Heart left ventricle (tissue), 16 donors: ENCODE measurements around the gene CEP83. TPM values are rescaled to one million over a fixed set of nuclear protein-coding genes. Genes with fewer than 3 reads are reported as not detected.
"Not testable (repeated sequence)": the region's sequence is repeated elsewhere in the genome, so short reads cannot be mapped to it uniquely, and the experiment has no call there.

Experiments
- ATAC-seq, 4 donors: fragments of 200-7000 bp; cut with Tn5 transposase; one replicate each; pipeline ENCODE4 v1.9.1; 2020 to 2022; ENCODE audit warnings: moderate library complexity in 4 of 4, mild to moderate bottlenecking in 3 of 4, moderate number of reproducible peaks in 1 of 4
- DNase-seq, 5 donors: peaks; one replicate each; pipeline ENCODE4 v3.0.0-alpha.2; 2020
- H3K27ac ChIP-seq, 12 donors: fragments of 200-600 bp; sonication (generic) in 4 of 12; one replicate each; pipeline versions ENCODE4 v1.5.0 to v1.8.0; 2016 to 2022; ENCODE audit warnings: mild to moderate bottlenecking in 2 of 12
- H3K27me3 ChIP-seq, 9 donors: fragments of 200-600 bp; sonication (generic) in 2 of 9; one replicate each; pipeline versions ENCODE4 v1.5.1 to v1.8.0; 2016 to 2022; ENCODE audit warnings: mild to moderate bottlenecking in 3 of 9
- H3K36me3 ChIP-seq, 9 donors: fragments of 200-600 bp; sonication (generic) in 2 of 9; one replicate each; pipeline versions ENCODE4 v1.5.0 to v1.8.0; 2018 to 2022; ENCODE audit warnings: mild to moderate bottlenecking in 2 of 9
- H3K4me1 ChIP-seq, 12 donors: fragments of 200-600 bp; sonication (generic) in 4 of 12; one replicate each; pipeline versions ENCODE4 v1.5.0 to v1.8.0; 2016 to 2022; ENCODE audit warnings: mild to moderate bottlenecking in 3 of 12
- H3K4me3 ChIP-seq, 12 donors: fragments of 200-600 bp; sonication (generic) in 4 of 12; one replicate each; pipeline versions ENCODE4 v1.5.0 to v1.8.0; 2017 to 2022; ENCODE audit warnings: mild to moderate bottlenecking in 9 of 12, moderate library complexity in 4 of 12
- H3K9me3 ChIP-seq, 12 donors: fragments of 200-600 bp; sonication (generic) in 4 of 12; one replicate each; pipeline versions ENCODE4 v1.5.0 to v1.8.0; 2016 to 2022; ENCODE audit warnings: mild to moderate bottlenecking in 1 of 12
- CTCF ChIP-seq, 12 donors: fragments of 200-600 bp; sonication (generic) in 4 of 12; IDR thresholded peaks; one replicate each; pipeline versions ENCODE4 v1.5.0 to v1.8.0; 2018 to 2022; ENCODE audit warnings: antibody characterized with exemption in 12 of 12, mild to moderate bottlenecking in 5 of 12
- POLR2A ChIP-seq, 2 donors: fragments of 450-650 bp; IDR thresholded peaks; one replicate each; pipeline ENCODE4 v1.6.1; 2017; ENCODE audit warnings: antibody characterized with exemption in 2 of 2, mild to moderate bottlenecking in 2 of 2, moderate library complexity in 2 of 2
- WGBS, 4 donors: extraction: QIAGEN DNeasy Blood & Tissue Kit in 2 of 4; methylation state at CpG; one replicate each; pipeline versions ENCODE4 v1.1.5 to v1.1.7; 2013 to 2018; 5-methylcytosine and 5-hydroxymethylcytosine counted together
- intact Hi-C, 10 donors: fragments of 100-400 bp; cut with DNase I; formaldehyde crosslinking; loops; one replicate each; pipeline versions ENCODE4 v1.11.1 to v1.14.2; 2022
- polyA plus RNA-seq, 2 donors: library from polyadenylated mRNA; stranded (reverse); fragments of 200-250 nt; gene quantifications; one replicate each; pipeline ENCODE4 v1.2.3, GENCODE V29; 2013
- total RNA-seq, 9 donors: library from RNA; depleted of rRNA in 2 of 9; stranded (reverse); fragments of >200 nt in 2 of 9; fragmentation: NEBNext Ultra II Directional in 3 of 9; extraction: Animal tissue kit (Norgen Biotek cat#: 25700) in 3 of 9; gene quantifications; one replicate each; pipeline versions ENCODE4 v1.1.0 to v1.2.4, GENCODE V29; 2016 to 2023
- donor health status: ischemic (EF 13 %, LVEDD 7.1; RV severe dilation, severe dysfunction).
- donor health status: healthy with polysubstance abuse.
- donor health status: DM: no; HTN: yes; CAD: no.
- donor health status: DM: no; HTN: no; CAD: no.
- donor health status: ischemic (EF 25% LVEDD 6.9; RV normal size, moderate dysfunction).
- donor health status: ischemic (EF 25% LVEDD 5.7; RV mildly dilated, moderate dysfunction).
- donor health status: healthy.
- donor health status: DM: yes; HTN: yes; CAD: no.
- donor health status: ischemic (EF 35%, LVEDD 5.7; RV mildly dilated, moderate dysfunction).
- donor health status: nonischemic (EF 11% LVEDD 7.7; RV severe dilation, severe dysfunction).
- donor health status: DM: yes; HTN: yes; CAD: no.
- donor health status: PGD.
- donor health status: ischemic (EF 29% LVEDD 5.4; RV normal size, mild dysfunction).
- donor health status: nonischemic (EF 23%, LVEDD 6.1; RV moderate dilation, normal function).

The CEP83 gene
- total and polyA plus RNA-seq, 11 donors: 5.4 to 13.4 (median 9.5) TPM

GRCh38 chr12:94405413-94406116, 54.1 kb downstream of the CEP83 start:
- H3K27ac ChIP-seq: peak overlapping the region in 6 of 12 donors; percentile 25 to 46 (median 40)
- ATAC-seq: no peak
- peaks cover 0 to 15% (median 6%) of the 10 kb centered on the region in 12 donors for H3K4me1 ChIP-seq
- no peak for DNase-seq
- no peaks in the 10 kb centered on the region for H3K9me3 ChIP-seq
- TF ChIP-seq POLR2A (IDR thresholded peaks at IDR 0.05) (no peak), CTCF (IDR thresholded peaks at IDR 0.05) (no peak)
- H3K36me3 ChIP-seq: peaks cover 0 to 9% (median 3%) of the 10 kb centered on the region in 9 donors
- peak overlapping the region in 8 of 12 donors; percentile 15 to 50 (median 26) for H3K4me3 ChIP-seq
- intact Hi-C loops: no loop called here
- H3K27me3 ChIP-seq: no peaks in the 10 kb centered on the region
- 71 to 81% (median 72%) methylated on average over 3 of the region's 3 CpGs for WGBS, 4 donors

GRCh38 chr12:94404854-94405253, 54.8 kb downstream of the CEP83 start:
- peaks cover 0 to 14% (median 3%) of the 10 kb centered on the region in 9 donors for H3K36me3 ChIP-seq
- TF ChIP-seq CTCF (IDR thresholded peaks at IDR 0.05) (no peak), POLR2A (IDR thresholded peaks at IDR 0.05) (no peak)
- peak overlapping the region in 6 of 12 donors; percentile 15 to 50 (median 36) for H3K4me3 ChIP-seq
- no peak for DNase-seq
- peaks cover 0 to 15% (median 6%) of the 10 kb centered on the region in 12 donors for H3K4me1 ChIP-seq
- no peaks in the 10 kb centered on the region for H3K27me3 ChIP-seq
- intact Hi-C loops: no loop called here
- no peak for ATAC-seq
- H3K9me3 ChIP-seq: peaks cover 0 to 3% (median 0%) of the 10 kb centered on the region in 12 donors
- peak overlapping the region in 4 of 12 donors; percentile 6 to 46 (median 33) for H3K27ac ChIP-seq
- WGBS, 4 donors: 43 to 59% (median 53%) methylated on average over 2 of the region's 2 CpGs

GRCh38 chr12:94401326-94401725, 58.3 kb downstream of the CEP83 start:
- intact Hi-C loops: no loop called here
- DNase-seq: no peak
- Histone ChIP-seq H3K36me3 (peaks cover 0 to 24% (median 3%) of the 10 kb centered on the region in 9 donors), H3K4me1 (peaks cover 0 to 15% (median 6%) of the 10 kb centered on the region in 12 donors), H3K27ac (no peak overlapping the region), H3K9me3 (peaks cover 0 to 25% (median 11%) of the 10 kb centered on the region in 12 donors), H3K4me3 (no peak overlapping the region), H3K27me3 (no peaks in the 10 kb centered on the region)
- WGBS, 4 donors: 80 to 90% (median 87%) methylated on average over 2 of the region's 2 CpGs
- TF ChIP-seq CTCF (IDR thresholded peaks at IDR 0.05) (no peak), POLR2A (IDR thresholded peaks at IDR 0.05) (no peak)
- ATAC-seq: no peak

GRCh38 chr12:94398685-94399084, 61.0 kb downstream of the CEP83 start:
- Histone ChIP-seq H3K9me3 (peaks cover 0 to 25% (median 11%) of the 10 kb centered on the region in 12 donors), H3K36me3 (peaks cover 0 to 27% (median 3%) of the 10 kb centered on the region in 9 donors)
- intact Hi-C loops, ATAC-seq, DNase-seq, H3K27me3 ChIP-seq, H3K4me3 ChIP-seq, H3K4me1 ChIP-seq, H3K27ac ChIP-seq: not testable (repeated sequence)
- 82 to 91% (median 89%) methylated on average over 5 of the region's 5 CpGs for WGBS, 4 donors
